Adrenal gland (tissue), 12 donors: ENCODE measurements around the gene SPNS2. TPM values are rescaled to one million over a fixed set of nuclear protein-coding genes. Genes with fewer than 3 reads are reported as not detected.

Experiments used
- DNase-seq, 7 donors: peaks; one replicate each; pipeline ENCODE4 v3.0.0-alpha.2; 2019 to 2020
- H3K27ac ChIP-seq, 5 donors: fragments of 200-600 bp; sonication (generic) in 4 of 5; 1 replicate in 3 of 5; 2 replicates in 2 of 5; pipeline versions ENCODE4 v1.5.1 to v1.8.0; 2016 to 2020; ENCODE audit warnings: mild to moderate bottlenecking in 1 of 5
- H3K27me3 ChIP-seq: fragments of 200-600 bp; 2 replicates; pipeline ENCODE4 v1.8.0; 2021
- H3K36me3 ChIP-seq, 2 donors: fragments of 200-600 bp; replicated peaks in 1 of 2; 1 replicate in 1 of 2; 2 replicates in 1 of 2; pipeline versions ENCODE4 v1.5.1 to v1.8.0; 2018 to 2022
- H3K4me1 ChIP-seq, 2 donors: fragments of 200-600 bp; replicated peaks in 1 of 2; 1 replicate in 1 of 2; 2 replicates in 1 of 2; pipeline versions ENCODE4 v1.5.1 to v1.8.0; 2018 to 2021
- H3K4me3 ChIP-seq, 4 donors: fragments of 200-600 bp; sonication (generic) in 3 of 4; one replicate each; pipeline ENCODE4 v1.5.1; 2016 to 2018
- H3K9me3 ChIP-seq, 3 donors: fragments of 200-600 bp; sonication (generic) in 1 of 3; replicated peaks in 1 of 3; 1 replicate in 2 of 3; 2 replicates in 1 of 3; pipeline versions ENCODE4 v1.5.1 to v1.8.0; 2016 to 2021
- POLR2A ChIP-seq, 2 donors: fragments of 450-650 bp; IDR thresholded peaks; one replicate each; pipeline ENCODE4 v1.6.1; 2017; ENCODE audit warnings: antibody characterized with exemption in 2 of 2, mild to moderate bottlenecking in 2 of 2, moderate library complexity in 1 of 2
- WGBS, 4 donors: extraction: QIAGEN DNeasy Blood & Tissue Kit in 2 of 4; methylation state at CpG; one replicate each; pipeline versions ENCODE4 v1.1.5 to v1.1.7; 2013 to 2017; 5-methylcytosine and 5-hydroxymethylcytosine counted together
- intact Hi-C, 2 donors: fragments of 100-400 bp; cut with DNase I; formaldehyde crosslinking; loops; one replicate each; pipeline versions ENCODE4 v1.14.1 to v1.15.0; 2022 to 2023
- polyA plus RNA-seq, 3 donors: library from polyadenylated mRNA; stranded (reverse); fragments of 200-250 nt in 2 of 3; fragments of 350-450 nt in 1 of 3; fragmentation: Illumina TruSeq in 1 of 3; extraction: RNeasy Lipid Tissue Mini Kit (QIAGEN cat#74804) in 1 of 3; gene quantifications; one replicate each; pipeline ENCODE4 v1.2.3, GENCODE V29; 2013 to 2014
- total RNA-seq, 9 donors: library from RNA; depleted of rRNA in 4 of 9; stranded (reverse); fragments of >200 nt in 4 of 9; fragments of 120-200 nt in 1 of 9; fragmentation: NEBNext Ultra II Directional in 1 of 9; extraction: Animal tissue kit (Norgen Biotek cat#: 25700) in 1 of 9; gene quantifications; one replicate each; pipeline versions ENCODE4 v1.1.0 to v1.2.4, GENCODE V29; 2013 to 2023
- TF ChIP-seq, protein P1 (sequence below), 6 experiments: fragments of 450-650 bp in 4 of 6; fragments of 200-600 bp in 2 of 6; sonication (generic) in 1 of 6; IDR thresholded peaks; 1 replicate in 5 of 6; 2 replicates in 1 of 6; pipeline versions ENCODE4 v1.5.1 to v1.8.0; 2016 to 2021; ENCODE audit warnings: antibody characterized with exemption in 6 of 6, mild to moderate bottlenecking in 2 of 6, moderate library complexity in 1 of 6
- donor health status: healthy with polysubstance abuse.
- donor health status: Bipolar disorder and iron deficiency.
- donor health status: DM: yes; HTN: yes; CAD: no.
- donor health status: DM: no; HTN: no; CAD: no.
- donor health status: DM: no; HTN: no; CAD: no.
- donor health status: DM: yes; HTN: yes; CAD: no.

Gene SPNS2
- total and polyA plus RNA-seq, 12 donors = 0.90 to 25.1 (median 7.7) TPM

DNA sequence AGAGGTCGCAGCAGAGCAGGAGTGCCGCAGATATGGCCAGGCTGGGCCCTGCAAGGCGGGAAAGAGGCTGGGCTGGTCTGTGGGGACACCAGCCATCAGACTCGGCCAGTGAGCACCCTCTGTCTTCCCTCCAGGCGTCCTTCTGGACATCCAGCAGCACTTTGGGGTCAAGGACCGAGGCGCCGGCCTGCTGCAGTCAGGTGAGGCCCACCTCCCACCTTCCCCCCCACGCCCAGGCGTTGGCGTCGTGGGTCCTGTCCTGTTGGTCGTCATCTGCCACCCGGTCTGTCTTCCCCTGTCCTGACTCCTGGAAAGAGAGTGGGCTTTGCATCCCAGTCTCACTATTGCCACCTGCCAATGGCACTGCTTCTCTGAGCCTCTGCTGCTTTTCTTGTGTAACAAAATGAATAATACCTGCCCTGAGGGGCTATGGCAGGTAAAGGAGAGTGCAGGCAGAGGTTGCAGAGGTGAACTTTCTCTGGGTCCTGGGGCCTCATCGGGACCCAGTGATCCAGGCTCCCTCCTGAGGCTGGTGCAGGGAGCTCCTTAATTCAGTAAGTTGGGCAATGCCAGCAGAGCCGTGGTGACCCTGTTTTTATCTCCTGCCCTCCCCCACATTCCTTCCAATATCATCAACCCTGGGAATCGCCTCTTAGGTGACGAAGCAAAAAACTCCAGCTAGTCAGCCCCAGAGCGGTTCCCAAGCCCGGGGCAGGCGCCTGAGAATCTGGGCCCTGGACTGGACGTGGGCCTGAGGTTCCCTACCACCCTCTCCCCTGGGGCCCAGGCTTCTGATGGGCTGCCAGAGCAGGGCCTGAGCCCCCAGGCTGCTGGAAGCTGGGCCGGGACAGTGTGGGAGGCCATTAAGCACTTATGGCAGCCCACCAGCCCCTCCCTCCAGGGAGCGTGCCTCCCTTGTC, 14.7 kb downstream of the SPNS2 start:
- Histone ChIP-seq H3K36me3 (no peaks in the 10 kb centered on the region), H3K27ac (no peak overlapping the region), H3K4me1 (no peaks in the 10 kb centered on the region), H3K27me3 (no peaks in the 10 kb centered on the region), H3K9me3 (no peaks in the 10 kb centered on the region), H3K4me3 (no peak overlapping the region)
- WGBS, 4 donors = 58 to 86% (median 80%) methylated on average over 2 to 24 of the region's 24 CpGs
- intact Hi-C loops = no loop called here
- TF ChIP-seq, protein P1, sequence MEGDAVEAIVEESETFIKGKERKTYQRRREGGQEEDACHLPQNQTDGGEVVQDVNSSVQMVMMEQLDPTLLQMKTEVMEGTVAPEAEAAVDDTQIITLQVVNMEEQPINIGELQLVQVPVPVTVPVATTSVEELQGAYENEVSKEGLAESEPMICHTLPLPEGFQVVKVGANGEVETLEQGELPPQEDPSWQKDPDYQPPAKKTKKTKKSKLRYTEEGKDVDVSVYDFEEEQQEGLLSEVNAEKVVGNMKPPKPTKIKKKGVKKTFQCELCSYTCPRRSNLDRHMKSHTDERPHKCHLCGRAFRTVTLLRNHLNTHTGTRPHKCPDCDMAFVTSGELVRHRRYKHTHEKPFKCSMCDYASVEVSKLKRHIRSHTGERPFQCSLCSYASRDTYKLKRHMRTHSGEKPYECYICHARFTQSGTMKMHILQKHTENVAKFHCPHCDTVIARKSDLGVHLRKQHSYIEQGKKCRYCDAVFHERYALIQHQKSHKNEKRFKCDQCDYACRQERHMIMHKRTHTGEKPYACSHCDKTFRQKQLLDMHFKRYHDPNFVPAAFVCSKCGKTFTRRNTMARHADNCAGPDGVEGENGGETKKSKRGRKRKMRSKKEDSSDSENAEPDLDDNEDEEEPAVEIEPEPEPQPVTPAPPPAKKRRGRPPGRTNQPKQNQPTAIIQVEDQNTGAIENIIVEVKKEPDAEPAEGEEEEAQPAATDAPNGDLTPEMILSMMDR (IDR thresholded peaks at IDR 0.05) = no peak
- TF ChIP-seq POLR2A (IDR thresholded peaks at IDR 0.05) = no peak
- DNase-seq = no peak

DNA sequence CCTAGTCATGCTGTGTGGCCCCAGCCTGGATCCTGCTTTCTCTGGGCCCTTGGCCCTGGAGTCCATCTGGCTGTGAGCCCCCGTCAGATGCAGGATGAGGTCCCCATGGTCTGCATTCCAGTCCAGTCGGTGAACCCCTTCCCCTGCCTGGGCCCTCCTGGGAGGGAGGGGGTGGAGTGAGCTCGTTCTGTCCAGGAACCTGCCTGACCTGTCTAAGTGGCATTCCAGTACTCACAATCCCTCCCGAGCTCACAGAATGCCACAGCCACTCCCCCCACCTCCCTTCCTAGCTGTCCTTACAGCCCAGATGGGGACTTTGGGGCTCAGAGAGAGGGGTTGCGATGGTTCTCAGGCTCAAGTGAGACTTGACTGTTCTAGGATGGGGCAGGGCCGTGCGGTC, 15.5 kb downstream of the SPNS2 start:
- no peaks in the 10 kb centered on the region for H3K27me3 ChIP-seq
- H3K4me3 ChIP-seq = no peak overlapping the region
- intact Hi-C loops = no loop called here
- peaks cover 3 to 7% of the 10 kb centered on the region in 2 donors for H3K4me1 ChIP-seq
- TF ChIP-seq POLR2A (IDR thresholded peaks at IDR 0.05) = no peak
- TF ChIP-seq, protein P1 (IDR thresholded peaks at IDR 0.05) = no peak
- WGBS, 4 donors = 88 to 100% (median 91%) methylated on average over 1 to 7 of the region's 7 CpGs
- no peak overlapping the region for H3K27ac ChIP-seq
- H3K36me3 ChIP-seq = no peaks in the 10 kb centered on the region
- DNase-seq = no peak
- H3K9me3 ChIP-seq = no peaks in the 10 kb centered on the region

DNA sequence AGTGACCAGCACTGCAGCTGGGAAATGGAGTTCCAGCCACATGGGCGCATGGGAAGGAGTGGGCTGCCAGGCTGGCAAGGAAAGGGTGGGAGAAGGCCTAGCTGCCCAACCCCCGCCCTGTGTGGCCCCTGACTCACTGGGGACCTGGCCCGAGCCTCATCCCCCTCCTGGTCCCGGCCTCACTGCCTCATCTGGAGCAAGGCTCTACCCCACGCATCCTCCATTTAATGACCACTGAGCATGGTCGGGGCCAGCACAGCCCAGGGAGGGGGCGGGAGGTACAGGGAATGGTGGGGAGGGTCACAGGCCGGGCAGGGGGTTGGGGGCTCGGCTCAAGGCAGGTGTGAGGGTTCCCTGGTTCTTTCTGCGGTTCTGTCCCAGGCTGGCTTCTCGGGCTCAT, 16.1 kb downstream of the SPNS2 start:
- Histone ChIP-seq H3K4me1 (peaks cover 4 to 13% of the 10 kb centered on the region in 2 donors), H3K27ac (no peak overlapping the region), H3K4me3 (no peak overlapping the region), H3K27me3 (no peaks in the 10 kb centered on the region), H3K9me3 (no peaks in the 10 kb centered on the region), H3K36me3 (no peaks in the 10 kb centered on the region)
- no peak for DNase-seq
- WGBS, 4 donors = 79 to 100% (median 83%) methylated on average over 3 to 11 of the region's 11 CpGs; no CpG with 5 or more reads in 1 of the 4 donors
- intact Hi-C loops = no loop called here
- TF ChIP-seq POLR2A (IDR thresholded peaks at IDR 0.05) = no peak
- TF ChIP-seq, protein P1 (IDR thresholded peaks at IDR 0.05) = no peak

- no peak for DNase-seq
- intact Hi-C loops = no loop called here
- no peak for TF ChIP-seq POLR2A (IDR thresholded peaks at IDR 0.05)
- TF ChIP-seq, protein P1 (IDR thresholded peaks at IDR 0.05) = no peak
- Histone ChIP-seq H3K4me3 (no peak overlapping the region), H3K36me3 (no peaks in the 10 kb centered on the region), H3K27me3 (no peaks in the 10 kb centered on the region), H3K4me1 (peaks cover 4 to 20% of the 10 kb centered on the region in 2 donors), H3K27ac (no peak overlapping the region), H3K9me3 (no peaks in the 10 kb centered on the region)
- 90 to 94% (median 92%) methylated on average over 2 to 5 of the region's 5 CpGs for WGBS, 4 donors
Measured at GRCh38 chr17:4515501-4515900, 16.8 kb downstream of the SPNS2 start.
